Measurements from ENCODE around the gene CD164.

- TF ChIP-seq CTCF (IDR thresholded peaks at IDR 0.05) (no peak), ZFX (IDR thresholded peaks at IDR 0.05; ENCODE audit: borderline replicate concordance) (no peak)
Measured at GRCh38 chr6:109332748-109333147, 49.5 kb downstream of the CD164 start.

Data from 22Rv1 (cell line).